SU-DHL-6 (cell line): ENCODE results near the gene KANK3.
"Not testable (repeated sequence)": the region's sequence is repeated elsewhere in the genome, so short reads cannot be mapped to it uniquely, and the experiment has no call there.

ENCODE experiments used
- CTCF ChIP-seq: fragments of 200-600 bp; sonication (generic); IDR thresholded peaks from one replicate; pipeline ENCODE4 v1.5.1; 2017; ENCODE audit warnings: antibody characterized with exemption, mild to moderate bottlenecking, low read length, moderate library complexity; ENCODE audit not compliant: insufficient read depth, poor library complexity, severe bottlenecking
- EZH2phosphoT487 ChIP-seq: fragments of 200-600 bp; sonication (generic), shearing (Covaris generic); conservative IDR thresholded peaks from 2 replicates; pipeline ENCODE4 v1.6.1; 2018; ENCODE audit warnings: mild to moderate bottlenecking, antibody characterized with exemption, low read length, moderate library complexity, mixed read lengths

GRCh38 chr19:8376373-8376974 is 33.4 kb upstream of the KANK3 start:
- not testable (repeated sequence) for TF ChIP-seq CTCF, EZH2phosphoT487
